ENCODE results near the gene B3GNT2.
A peak's percentile ranks its signal among the peaks of the same experiment; 100 is the strongest.

Gene B3GNT2

DNA sequence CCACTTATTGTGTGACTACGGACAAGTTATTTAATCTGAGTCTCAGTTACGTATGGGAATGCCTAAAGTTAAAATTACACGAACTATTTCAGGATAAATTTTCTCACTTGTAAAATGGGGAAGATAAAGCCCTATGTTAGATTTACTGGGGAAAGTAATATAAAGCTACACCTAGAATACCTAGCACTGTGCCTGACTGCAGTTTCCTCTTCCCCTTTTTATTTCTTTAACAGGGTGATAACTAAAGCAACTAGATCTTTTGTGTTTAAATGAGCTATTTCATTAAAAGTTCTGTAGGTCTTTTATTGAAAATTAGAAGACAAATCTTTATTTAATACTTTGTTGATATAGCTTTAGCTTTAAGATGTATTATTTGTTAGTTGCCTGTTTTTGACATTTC is 5.0 kb downstream of the B3GNT2 start:
- TF ChIP-seq, protein P1, sequence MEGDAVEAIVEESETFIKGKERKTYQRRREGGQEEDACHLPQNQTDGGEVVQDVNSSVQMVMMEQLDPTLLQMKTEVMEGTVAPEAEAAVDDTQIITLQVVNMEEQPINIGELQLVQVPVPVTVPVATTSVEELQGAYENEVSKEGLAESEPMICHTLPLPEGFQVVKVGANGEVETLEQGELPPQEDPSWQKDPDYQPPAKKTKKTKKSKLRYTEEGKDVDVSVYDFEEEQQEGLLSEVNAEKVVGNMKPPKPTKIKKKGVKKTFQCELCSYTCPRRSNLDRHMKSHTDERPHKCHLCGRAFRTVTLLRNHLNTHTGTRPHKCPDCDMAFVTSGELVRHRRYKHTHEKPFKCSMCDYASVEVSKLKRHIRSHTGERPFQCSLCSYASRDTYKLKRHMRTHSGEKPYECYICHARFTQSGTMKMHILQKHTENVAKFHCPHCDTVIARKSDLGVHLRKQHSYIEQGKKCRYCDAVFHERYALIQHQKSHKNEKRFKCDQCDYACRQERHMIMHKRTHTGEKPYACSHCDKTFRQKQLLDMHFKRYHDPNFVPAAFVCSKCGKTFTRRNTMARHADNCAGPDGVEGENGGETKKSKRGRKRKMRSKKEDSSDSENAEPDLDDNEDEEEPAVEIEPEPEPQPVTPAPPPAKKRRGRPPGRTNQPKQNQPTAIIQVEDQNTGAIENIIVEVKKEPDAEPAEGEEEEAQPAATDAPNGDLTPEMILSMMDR (IDR thresholded peaks at IDR 0.05; ENCODE audit: borderline replicate concordance, insufficient read depth, low read depth, low read length): no peak
- H3K4me3 ChIP-seq (ENCODE audit: low read depth, low read length): peak overlapping the region; percentile 23

DNA sequence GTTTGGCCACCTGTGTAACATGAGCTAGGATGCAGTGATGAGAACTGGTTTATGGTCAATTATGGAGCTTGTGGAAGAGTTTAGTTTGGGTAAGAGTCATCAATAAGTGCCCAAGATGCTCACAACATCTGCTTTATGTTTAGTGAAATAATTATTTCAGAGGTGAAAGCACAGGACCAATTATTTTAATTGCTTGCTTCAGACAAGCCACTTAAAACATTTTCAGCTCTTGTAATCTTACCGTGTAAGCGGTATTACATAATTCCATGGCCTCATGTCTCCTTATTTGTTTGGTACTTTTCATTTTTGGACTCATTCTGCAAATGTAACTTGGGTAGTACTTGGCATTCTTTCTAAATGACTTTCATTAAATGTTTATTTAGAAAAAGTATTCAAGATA is 5.4 kb downstream of the B3GNT2 start:
- TF ChIP-seq, protein P1 (IDR thresholded peaks at IDR 0.05; ENCODE audit: borderline replicate concordance, insufficient read depth, low read depth, low read length): no peak
- H3K4me3 ChIP-seq (ENCODE audit: low read depth, low read length): no peak overlapping the region

DNA sequence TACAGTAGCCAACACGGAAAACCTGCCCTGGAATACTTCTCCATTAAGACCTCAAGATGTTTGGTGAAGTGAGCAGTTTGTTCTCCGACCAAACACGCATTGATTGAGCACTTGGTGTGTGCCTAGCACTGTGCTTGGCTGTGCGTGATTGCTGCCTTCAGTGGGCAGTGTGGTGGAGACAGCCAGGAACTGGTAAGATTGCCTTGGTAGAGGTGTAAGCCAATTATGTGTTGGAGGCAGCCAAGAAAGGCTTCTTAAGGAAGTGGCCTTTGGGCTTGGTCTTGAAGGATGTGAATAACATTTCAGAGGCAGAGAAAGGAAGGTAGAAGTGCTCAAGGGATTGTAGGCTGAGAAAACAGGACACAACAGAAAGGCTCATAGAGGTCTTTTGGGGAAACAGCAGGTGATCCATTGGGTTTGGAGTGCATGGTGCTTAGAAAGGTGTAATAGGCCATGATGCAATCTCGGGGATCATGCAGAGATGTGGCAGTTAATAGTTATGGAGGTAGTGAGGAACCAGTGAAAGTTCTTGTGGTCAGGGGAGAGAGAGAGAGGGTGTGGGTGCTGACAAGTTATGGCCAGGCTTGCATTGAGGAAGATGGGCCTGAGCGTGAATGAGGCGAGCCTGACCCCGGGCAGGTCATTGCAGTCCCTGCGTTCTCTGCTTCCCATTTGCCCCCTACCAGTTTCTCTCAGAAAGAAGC is 6.3 kb downstream of the B3GNT2 start:
- H3K4me3 ChIP-seq (ENCODE audit: low read depth, low read length): no peak overlapping the region
- TF ChIP-seq, protein P1 (IDR thresholded peaks at IDR 0.05; ENCODE audit: borderline replicate concordance, insufficient read depth, low read depth, low read length): no peak

DNA sequence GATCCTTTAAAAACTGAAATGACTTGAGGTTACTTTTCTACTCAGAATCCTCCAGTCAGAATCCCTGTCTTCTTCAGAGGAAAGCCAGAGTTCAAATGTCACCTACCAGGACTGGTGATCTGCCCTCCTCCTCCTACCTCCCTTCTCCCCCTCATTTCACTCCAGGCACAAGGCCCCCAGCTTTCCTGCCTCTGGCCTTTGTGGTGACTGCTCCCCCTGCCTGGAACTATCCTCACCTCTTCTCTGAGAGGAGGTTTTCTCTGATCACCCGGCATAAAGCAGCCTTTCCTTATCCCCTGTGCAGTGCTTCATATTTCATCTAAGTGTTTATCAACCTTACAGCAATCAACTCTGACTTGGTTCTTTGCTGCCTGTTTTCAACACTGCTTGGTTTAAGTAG is 6.8 kb downstream of the B3GNT2 start:
- TF ChIP-seq, protein P1 (IDR thresholded peaks at IDR 0.05; ENCODE audit: borderline replicate concordance, insufficient read depth, low read depth, low read length): no peak
- H3K4me3 ChIP-seq (ENCODE audit: low read depth, low read length): no peak overlapping the region

DNA sequence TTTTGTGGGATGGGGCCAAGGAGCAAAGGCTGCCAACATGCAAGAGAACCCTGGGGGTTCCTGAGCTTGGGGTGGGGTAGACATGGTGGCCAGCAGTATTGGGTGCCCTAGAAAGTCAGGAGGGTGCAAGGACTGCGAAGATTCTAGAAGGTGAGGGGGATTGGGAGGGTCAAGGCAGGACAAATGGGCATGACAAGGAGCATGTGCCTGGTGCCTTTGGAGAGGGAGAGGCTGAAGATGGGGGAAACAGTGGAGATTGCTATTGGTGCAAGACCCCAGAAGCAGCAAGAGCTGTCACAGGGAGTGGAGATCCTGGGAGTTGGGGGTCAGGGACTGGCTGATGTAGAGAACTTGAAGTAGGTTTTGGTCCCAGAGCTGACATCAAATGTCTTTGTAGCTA is 7.5 kb downstream of the B3GNT2 start:
- TF ChIP-seq, protein P1 (IDR thresholded peaks at IDR 0.05; ENCODE audit: borderline replicate concordance, insufficient read depth, low read depth, low read length): no peak
- no peak overlapping the region for H3K4me3 ChIP-seq (ENCODE audit: low read depth, low read length)

DNA sequence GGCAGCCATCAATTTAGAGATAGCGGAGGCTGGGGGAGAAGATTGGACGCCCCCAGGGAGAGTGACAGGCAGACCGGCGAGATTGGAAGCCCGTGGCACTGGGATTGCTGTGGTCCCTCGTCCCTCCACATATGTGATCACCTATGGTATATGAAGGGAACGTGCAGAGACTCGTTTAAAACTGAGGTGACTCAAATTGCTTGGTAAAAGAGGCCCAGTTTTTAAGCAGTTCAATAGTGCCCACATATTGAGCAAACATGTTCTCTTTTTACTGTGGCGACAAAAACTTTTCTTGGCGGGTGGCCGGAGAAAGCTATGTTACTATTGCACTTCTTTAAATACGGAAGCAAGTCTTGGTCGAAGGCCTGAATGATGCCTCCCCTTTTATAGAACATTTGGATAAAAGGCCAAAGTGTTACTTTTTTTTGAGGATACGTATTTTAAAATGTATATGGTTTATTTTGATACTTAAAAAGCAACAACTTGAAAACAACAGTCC is 9.1 kb downstream of the B3GNT2 start:
- H3K4me3 ChIP-seq (ENCODE audit: low read depth, low read length): no peak overlapping the region
- TF ChIP-seq, protein P1 (IDR thresholded peaks at IDR 0.05; ENCODE audit: borderline replicate concordance, insufficient read depth, low read depth, low read length): no peak

DNA sequence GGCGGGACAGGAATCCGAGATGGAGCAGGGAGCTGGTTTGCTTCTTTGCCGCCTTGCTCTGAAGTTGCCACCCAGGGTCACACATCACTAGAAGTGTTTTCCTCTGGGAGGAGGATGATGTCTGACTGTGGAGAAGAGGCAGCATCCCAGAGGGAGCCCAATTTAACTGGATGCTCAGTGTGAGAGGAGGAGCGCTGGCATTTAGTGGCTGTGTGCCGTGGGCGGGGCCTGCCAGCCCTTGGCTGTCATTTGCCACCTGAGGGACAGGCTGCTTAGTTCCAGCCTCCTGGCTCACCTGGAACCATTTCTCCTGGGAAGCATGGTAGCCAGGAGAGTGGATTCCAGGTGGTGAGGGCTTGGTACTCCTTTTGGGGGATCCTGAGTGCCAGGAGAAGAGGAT is 9.6 kb downstream of the B3GNT2 start:
- TF ChIP-seq, protein P1 (IDR thresholded peaks at IDR 0.05; ENCODE audit: borderline replicate concordance, insufficient read depth, low read depth, low read length): no peak
- no peak overlapping the region for H3K4me3 ChIP-seq (ENCODE audit: low read depth, low read length)
